ENCODE data around the gene KREMEN1.

- TF ChIP-seq CTCF (IDR thresholded peaks at IDR 0.05; ENCODE audit: low read length) (no peak), EZH2 (optimal IDR thresholded peaks at IDR 0.05; ENCODE audit: low read depth, low read length) (no peak)
Measured at GRCh38 chr22:29037340-29037932, 35.4 kb upstream of the KREMEN1 start.

All from MM.1S (cell line).